ENCODE results near the gene PRICKLE4.

PRICKLE4 gene

DNA sequence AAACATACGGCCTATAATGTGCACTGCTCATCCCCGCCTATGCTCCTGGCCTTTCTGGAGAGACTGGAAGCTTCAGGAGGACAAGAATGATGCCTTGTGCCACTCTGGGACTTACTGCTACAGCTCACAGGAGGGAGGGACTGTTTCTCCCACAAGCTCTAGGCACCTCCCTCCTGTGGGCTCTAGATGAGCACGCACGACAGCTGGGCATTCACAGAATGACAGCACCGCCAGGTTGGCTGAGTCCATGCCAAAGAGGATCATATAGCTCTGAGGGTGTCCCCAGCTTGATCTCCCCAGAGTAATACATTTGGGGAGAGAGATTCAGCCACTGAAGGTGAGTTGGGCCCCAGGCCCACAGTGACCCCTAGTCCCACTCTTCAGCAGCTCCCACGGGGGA, 23.3 kb upstream of the PRICKLE4 start:
- Histone ChIP-seq H3K9me3 (ENCODE audit: insufficient read depth, low read length) (no peaks in the 10 kb centered on the region), H3K27ac (ENCODE audit: low read length) (no peak overlapping the region), H4K20me1 (ENCODE audit: insufficient read depth, low read length) (no peaks in the 10 kb centered on the region), H3K79me2 (ENCODE audit: low read length) (no peaks in the 10 kb centered on the region), H3K4me1 (ENCODE audit: low read length) (peaks cover 8% of the 10 kb centered on the region), H3K9ac (ENCODE audit: low read length) (no peak overlapping the region), H2AFZ (ENCODE audit: low read depth, low read length) (no peak overlapping the region), H3K27me3 (ENCODE audit: low read depth, low read length) (peaks cover 13% of the 10 kb centered on the region), H3K36me3 (replicated peaks; ENCODE audit: low read depth, low read length) (no peaks in the 10 kb centered on the region), H3K4me3 (ENCODE audit: low read length) (no peak overlapping the region), H3K4me2 (ENCODE audit: low read length) (no peak overlapping the region)
- TF ChIP-seq, protein P1, sequence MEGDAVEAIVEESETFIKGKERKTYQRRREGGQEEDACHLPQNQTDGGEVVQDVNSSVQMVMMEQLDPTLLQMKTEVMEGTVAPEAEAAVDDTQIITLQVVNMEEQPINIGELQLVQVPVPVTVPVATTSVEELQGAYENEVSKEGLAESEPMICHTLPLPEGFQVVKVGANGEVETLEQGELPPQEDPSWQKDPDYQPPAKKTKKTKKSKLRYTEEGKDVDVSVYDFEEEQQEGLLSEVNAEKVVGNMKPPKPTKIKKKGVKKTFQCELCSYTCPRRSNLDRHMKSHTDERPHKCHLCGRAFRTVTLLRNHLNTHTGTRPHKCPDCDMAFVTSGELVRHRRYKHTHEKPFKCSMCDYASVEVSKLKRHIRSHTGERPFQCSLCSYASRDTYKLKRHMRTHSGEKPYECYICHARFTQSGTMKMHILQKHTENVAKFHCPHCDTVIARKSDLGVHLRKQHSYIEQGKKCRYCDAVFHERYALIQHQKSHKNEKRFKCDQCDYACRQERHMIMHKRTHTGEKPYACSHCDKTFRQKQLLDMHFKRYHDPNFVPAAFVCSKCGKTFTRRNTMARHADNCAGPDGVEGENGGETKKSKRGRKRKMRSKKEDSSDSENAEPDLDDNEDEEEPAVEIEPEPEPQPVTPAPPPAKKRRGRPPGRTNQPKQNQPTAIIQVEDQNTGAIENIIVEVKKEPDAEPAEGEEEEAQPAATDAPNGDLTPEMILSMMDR (IDR thresholded peaks at IDR 0.05; ENCODE audit: low read depth, low read length) = no peak
- no peak for TF ChIP-seq EZH2phosphoT487 (IDR thresholded peaks at IDR 0.05; ENCODE audit: low read depth)

DNA sequence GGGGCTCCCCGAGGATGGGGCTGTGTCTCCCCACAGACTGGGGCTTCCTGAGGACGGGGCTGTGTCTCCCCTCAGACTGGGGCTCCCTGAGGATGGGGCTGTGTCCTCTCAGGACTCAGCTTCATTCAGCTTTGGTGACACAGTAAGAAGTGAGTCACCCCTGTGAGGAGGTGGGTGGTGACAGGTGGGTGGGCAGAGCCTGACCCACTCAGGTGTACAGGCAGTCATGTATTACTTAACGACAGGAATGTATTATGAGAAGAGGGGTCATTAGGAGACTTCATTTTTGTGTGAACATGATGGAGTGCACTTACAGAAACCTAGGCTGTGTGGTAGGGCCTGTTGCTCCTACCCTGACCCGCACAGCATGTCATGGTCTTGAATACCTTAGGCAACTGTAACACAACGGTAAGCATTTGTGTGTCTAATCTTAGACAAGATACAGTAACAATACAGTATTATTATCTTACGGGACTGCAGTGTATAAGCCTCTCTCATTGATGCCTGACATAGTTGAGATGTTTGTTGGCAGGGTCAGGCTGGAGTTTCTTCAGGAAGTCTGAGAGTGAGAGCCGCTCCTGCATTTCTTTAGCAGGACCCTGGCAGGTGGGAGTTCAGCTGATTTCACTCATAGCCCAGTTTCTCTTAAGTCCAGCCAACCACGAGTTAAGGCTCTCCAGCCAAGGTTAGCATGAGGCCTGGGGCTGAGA, 22.5 kb upstream of the PRICKLE4 start:
- Histone ChIP-seq H3K4me1 (ENCODE audit: low read length) (peaks cover 8% of the 10 kb centered on the region), H3K9me3 (ENCODE audit: insufficient read depth, low read length) (no peaks in the 10 kb centered on the region), H3K27ac (ENCODE audit: low read length) (no peak overlapping the region), H2AFZ (ENCODE audit: low read depth, low read length) (no peak overlapping the region), H3K9ac (ENCODE audit: low read length) (no peak overlapping the region), H3K4me3 (ENCODE audit: low read length) (no peak overlapping the region), H3K4me2 (ENCODE audit: low read length) (no peak overlapping the region), H3K79me2 (ENCODE audit: low read length) (no peaks in the 10 kb centered on the region), H4K20me1 (ENCODE audit: insufficient read depth, low read length) (no peaks in the 10 kb centered on the region), H3K27me3 (ENCODE audit: low read depth, low read length) (peaks cover 13% of the 10 kb centered on the region), H3K36me3 (replicated peaks; ENCODE audit: low read depth, low read length) (no peaks in the 10 kb centered on the region)
- TF ChIP-seq, protein P1 (IDR thresholded peaks at IDR 0.05; ENCODE audit: low read depth, low read length) = no peak
- no peak for TF ChIP-seq EZH2phosphoT487 (IDR thresholded peaks at IDR 0.05; ENCODE audit: low read depth)

DNA sequence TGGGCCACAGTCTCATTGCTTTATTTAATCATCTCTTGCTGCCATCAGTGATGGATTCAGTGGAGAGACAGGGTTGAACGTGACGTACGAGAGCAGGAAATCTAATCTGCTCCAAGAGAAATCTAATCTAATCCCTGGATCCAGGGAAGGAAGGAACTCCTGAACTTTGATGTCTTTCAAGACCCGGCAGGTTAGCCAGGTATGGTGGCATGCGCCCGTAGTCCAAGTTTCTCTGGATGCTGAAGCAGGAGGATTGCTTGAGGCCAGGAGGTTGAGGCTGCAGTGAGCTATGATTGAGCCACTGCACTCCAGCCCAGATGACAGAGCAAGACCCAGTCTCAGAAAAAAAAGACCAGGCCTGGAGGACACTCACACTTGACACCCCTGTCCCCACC, 21.9 kb upstream of the PRICKLE4 start:
- TF ChIP-seq, protein P1 (IDR thresholded peaks at IDR 0.05; ENCODE audit: low read depth, low read length) = no peak
- Histone ChIP-seq H4K20me1 (ENCODE audit: insufficient read depth, low read length) (no peaks in the 10 kb centered on the region), H3K9ac (ENCODE audit: low read length) (no peak overlapping the region), H3K36me3 (replicated peaks; ENCODE audit: low read depth, low read length) (no peaks in the 10 kb centered on the region), H3K4me2 (ENCODE audit: low read length) (no peak overlapping the region), H3K27ac (ENCODE audit: low read length) (no peak overlapping the region), H3K79me2 (ENCODE audit: low read length) (no peaks in the 10 kb centered on the region), H3K27me3 (ENCODE audit: low read depth, low read length) (peaks cover 9% of the 10 kb centered on the region), H3K4me3 (ENCODE audit: low read length) (no peak overlapping the region), H2AFZ (ENCODE audit: low read depth, low read length) (no peak overlapping the region), H3K4me1 (ENCODE audit: low read length) (peaks cover 8% of the 10 kb centered on the region), H3K9me3 (ENCODE audit: insufficient read depth, low read length) (no peaks in the 10 kb centered on the region)

DNA sequence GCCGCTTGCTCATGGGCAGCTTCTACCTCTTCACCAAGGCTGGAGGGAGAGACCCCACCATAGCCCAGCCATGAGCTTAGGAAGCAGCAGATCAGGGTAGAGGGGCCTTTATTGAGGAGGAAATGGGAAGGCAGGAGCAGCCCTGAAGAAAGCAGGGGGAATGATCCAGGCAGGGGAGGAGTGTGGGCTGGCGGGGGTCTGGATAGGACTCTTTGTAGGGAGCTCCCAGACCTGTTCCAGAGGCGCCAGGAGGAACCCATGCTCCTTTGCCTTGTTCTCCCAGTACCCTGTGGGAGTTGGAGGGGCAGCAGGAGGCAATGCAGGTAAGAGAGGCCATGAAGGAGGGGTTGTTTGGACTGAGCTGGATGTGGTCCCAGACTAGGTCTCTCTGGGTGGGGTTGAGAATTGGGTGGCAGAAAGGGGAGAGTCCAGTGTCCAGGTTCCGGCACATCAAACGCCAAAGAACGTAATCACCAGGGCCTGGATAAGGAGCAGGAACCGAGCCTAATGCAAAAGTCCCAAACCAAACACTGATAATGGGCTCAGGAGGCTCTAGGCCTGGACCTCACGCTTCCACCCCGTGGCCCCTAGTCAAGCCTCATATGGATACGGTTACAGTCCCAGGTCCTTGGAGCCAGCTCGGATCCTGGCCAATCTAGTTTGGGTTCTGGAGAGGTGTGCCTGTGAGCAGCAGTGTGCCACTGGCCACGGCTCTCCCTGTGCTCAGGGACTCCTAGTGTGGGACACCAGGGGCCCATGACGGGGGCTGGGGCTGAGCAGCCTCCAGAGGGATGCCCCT, 21.3 kb upstream of the PRICKLE4 start:
- H4K20me1 ChIP-seq (ENCODE audit: insufficient read depth, low read length) = no peaks in the 10 kb centered on the region
- H3K4me3 ChIP-seq (ENCODE audit: low read length) = no peak overlapping the region
- H3K79me2 ChIP-seq (ENCODE audit: low read length) = no peaks in the 10 kb centered on the region
- H3K27ac ChIP-seq (ENCODE audit: low read length) = no peak overlapping the region
- H3K27me3 ChIP-seq (ENCODE audit: low read depth, low read length) = peaks cover 3% of the 10 kb centered on the region; the same call in 1 of the 2 replicates
- H3K9ac ChIP-seq (ENCODE audit: low read length) = no peak overlapping the region
- no peak overlapping the region for H2AFZ ChIP-seq (ENCODE audit: low read depth, low read length)
- H3K9me3 ChIP-seq (ENCODE audit: insufficient read depth, low read length) = no peaks in the 10 kb centered on the region
- H3K4me2 ChIP-seq (ENCODE audit: low read length) = no peak overlapping the region
- H3K4me1 ChIP-seq (ENCODE audit: low read length) = peaks cover 8% of the 10 kb centered on the region
- TF ChIP-seq EZH2phosphoT487 (IDR thresholded peaks at IDR 0.05; ENCODE audit: low read depth) = no peak
- TF ChIP-seq, protein P1 (IDR thresholded peaks at IDR 0.05; ENCODE audit: low read depth, low read length) = no peak
- no peaks in the 10 kb centered on the region for H3K36me3 ChIP-seq (replicated peaks; ENCODE audit: low read depth, low read length)

Measured in OCI-LY3 (cell line).